ENCODE measurements around the gene CCDC201. TPM values are rescaled to one million over a fixed set of nuclear protein-coding genes. Genes with fewer than 3 reads are reported as not detected.

The CCDC201 gene
- total RNA-seq, 2 experiments from 2014 or later, result not detected

DNA sequence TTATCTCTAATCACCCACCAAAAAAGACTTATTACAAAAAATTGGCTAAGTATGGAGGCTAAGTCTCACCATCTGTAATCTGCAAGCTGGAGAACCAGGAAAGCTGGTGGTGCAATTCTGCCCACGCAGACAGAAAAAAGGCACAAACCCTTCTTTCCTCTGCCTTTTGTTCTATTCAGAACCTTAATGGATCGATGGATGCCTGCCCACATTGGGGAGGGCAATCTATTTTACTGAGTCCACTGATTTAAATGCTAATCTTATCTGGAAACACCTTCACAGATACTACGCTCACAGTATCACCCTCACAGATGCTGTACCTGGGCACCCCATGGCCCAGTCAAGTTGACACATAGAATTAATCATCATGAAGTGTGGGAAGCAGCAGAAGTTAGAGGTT, 38.0 kb upstream of the CCDC201 start:
- Mint-ChIP-seq H3K36me3 (ENCODE audit: low read depth) (no peaks in the 10 kb centered on the region), H3K9me3 (no peaks in the 10 kb centered on the region), H3K4me1 (peaks cover 2% of the 10 kb centered on the region), H3K27ac (no peak overlapping the region), H3K27me3 (peaks cover 5% of the 10 kb centered on the region), H3K4me3 (no peak overlapping the region)
- DNase-seq, result no peak
- ChIA-PET POLR2A (no interaction called here), CTCF (no interaction called here)

DNA sequence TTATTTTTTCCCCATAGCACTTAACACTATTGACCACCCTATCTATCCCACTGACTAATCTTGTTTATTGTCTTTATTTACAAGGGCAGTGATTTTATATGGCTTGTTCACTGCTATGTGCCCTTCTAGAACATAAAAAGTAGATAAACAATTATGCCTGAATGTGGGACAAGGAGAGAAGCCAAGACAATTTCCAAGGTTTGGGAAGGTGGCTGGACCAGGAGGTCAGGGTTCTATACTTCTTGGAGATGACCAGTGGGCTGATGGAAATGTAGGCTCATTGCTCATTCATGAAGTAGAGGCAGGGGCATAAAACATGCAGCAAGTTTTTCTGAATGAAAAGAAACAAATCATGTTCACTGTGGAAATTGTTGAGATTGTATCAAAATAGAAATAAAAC, 36.7 kb upstream of the CCDC201 start:
- H3K9me3 Mint-ChIP-seq, result no peaks in the 10 kb centered on the region
- H3K4me1 Mint-ChIP-seq, result no peaks in the 10 kb centered on the region
- no peak overlapping the region for H3K27ac Mint-ChIP-seq
- H3K36me3 Mint-ChIP-seq (ENCODE audit: low read depth), result no peaks in the 10 kb centered on the region
- ChIA-PET POLR2A (no interaction called here), CTCF (no interaction called here)
- no peak overlapping the region for H3K4me3 Mint-ChIP-seq
- no peak for DNase-seq
- peaks cover 5% of the 10 kb centered on the region for H3K27me3 Mint-ChIP-seq

DNA sequence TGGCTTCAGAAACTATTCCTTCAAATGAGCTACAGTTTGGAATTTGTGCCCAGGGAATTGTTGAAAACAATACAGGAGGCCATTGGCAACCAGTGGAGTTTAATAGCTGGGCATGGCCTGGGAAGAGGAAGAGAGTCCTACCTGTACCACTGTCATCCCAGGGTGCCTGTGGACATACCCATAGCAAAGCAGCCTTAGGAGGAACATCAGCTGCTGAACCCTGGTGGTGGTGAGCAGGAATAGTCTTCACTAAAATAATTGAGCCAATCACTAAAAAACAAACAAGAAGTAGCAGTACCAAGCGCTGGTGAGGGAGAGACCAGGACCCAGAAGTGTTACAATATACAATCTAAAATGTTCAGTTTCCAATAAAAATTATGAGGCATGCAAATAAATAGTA, 29.9 kb upstream of the CCDC201 start:
- Mint-ChIP-seq H3K4me1 (no peaks in the 10 kb centered on the region), H3K9me3 (no peaks in the 10 kb centered on the region), H3K27me3 (peaks cover 10% of the 10 kb centered on the region), H3K4me3 (no peak overlapping the region), H3K36me3 (ENCODE audit: low read depth) (no peaks in the 10 kb centered on the region), H3K27ac (no peak overlapping the region)
- CTCF ChIA-PET, result no interaction called here
- POLR2A ChIA-PET, result no interaction called here
- DNase-seq, result no peak

DNA sequence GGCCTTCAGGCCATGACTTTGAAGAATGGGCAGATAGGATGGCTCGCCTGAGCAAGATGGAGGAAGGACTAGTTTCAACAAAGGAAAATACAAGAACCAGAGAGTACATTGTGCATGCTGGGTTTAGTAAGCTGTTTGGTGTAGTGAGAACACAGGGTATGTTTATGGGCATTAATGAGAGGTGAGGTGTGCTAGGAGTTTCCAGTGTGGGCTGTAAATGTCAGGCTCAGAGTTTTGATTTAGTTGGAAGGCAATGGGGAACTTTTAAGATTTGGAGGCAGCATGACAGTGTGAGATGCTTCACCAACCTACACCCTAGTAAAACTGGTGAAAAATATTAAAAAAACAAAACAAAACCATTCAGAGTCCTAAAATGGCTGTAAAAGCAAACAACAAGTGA, 28.7 kb upstream of the CCDC201 start:
- Mint-ChIP-seq H3K36me3 (ENCODE audit: low read depth) (no peaks in the 10 kb centered on the region), H3K27ac (no peak overlapping the region), H3K4me1 (no peaks in the 10 kb centered on the region), H3K9me3 (no peaks in the 10 kb centered on the region), H3K27me3 (peaks cover 12% of the 10 kb centered on the region), H3K4me3 (no peak overlapping the region)
- ChIA-PET CTCF (no interaction called here), POLR2A (no interaction called here)
- no peak for DNase-seq

DNA sequence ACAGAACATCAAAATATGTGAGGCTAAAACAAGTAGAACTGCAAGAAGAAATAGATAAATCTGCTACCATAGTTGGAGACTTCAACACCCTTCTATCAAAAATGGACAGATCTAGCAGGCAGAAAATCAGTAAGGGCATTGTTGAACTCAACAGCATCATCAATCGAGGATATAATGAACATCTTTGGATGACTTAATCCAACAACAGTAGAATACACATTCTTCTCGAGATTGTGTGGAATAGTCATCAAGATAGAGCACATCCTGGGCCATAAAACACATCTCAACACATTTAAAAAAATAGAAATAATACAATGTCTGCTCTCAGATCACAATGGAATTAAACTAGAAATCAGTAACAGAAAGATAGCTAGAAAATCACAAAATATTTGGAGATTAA, 25.3 kb upstream of the CCDC201 start:
- no peaks in the 10 kb centered on the region for H3K36me3 Mint-ChIP-seq (ENCODE audit: low read depth)
- H3K27me3 Mint-ChIP-seq, result peaks cover 16% of the 10 kb centered on the region
- no peak overlapping the region for H3K27ac Mint-ChIP-seq
- H3K9me3 Mint-ChIP-seq, result no peaks in the 10 kb centered on the region
- no peak overlapping the region for H3K4me3 Mint-ChIP-seq
- no peaks in the 10 kb centered on the region for H3K4me1 Mint-ChIP-seq
- ChIA-PET POLR2A (no interaction called here), CTCF (no interaction called here)
- no peak for DNase-seq

DNA sequence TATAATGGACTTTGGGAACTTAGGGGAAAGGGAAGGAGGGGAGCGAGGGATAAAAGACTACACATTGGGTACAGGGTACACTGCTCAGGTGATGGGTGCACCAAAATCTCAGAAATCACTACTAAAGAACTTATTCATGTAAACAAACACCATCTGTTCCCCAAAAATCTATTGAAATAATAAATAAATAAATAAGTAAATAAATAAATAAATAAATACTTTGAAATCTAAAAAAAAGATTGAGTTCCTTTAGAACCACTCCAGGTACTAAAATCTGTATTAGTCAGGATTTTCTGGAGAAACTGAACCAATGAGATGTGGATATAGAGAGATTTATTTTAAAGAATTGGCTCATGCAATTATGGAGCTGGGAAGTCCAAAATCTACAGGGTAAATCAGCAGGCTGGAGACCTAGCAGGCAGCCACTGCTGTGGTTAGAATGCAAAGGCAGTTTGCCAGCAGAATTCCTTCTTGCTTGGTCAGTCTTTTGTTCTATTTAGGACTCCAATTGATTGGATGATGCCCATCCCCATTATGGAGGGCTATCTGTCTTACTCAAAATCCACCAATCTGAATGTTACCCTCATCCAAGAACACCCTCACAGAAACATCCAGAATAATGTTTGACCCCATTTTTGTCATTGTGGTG, 24.3 kb upstream of the CCDC201 start:
- no peak overlapping the region for H3K27ac Mint-ChIP-seq
- H3K4me1 Mint-ChIP-seq, result no peaks in the 10 kb centered on the region
- CTCF ChIA-PET, result no interaction called here
- H3K36me3 Mint-ChIP-seq (ENCODE audit: low read depth), result no peaks in the 10 kb centered on the region
- POLR2A ChIA-PET, result no interaction called here
- DNase-seq, result no peak
- no peak overlapping the region for H3K4me3 Mint-ChIP-seq
- H3K9me3 Mint-ChIP-seq, result no peaks in the 10 kb centered on the region
- peaks cover 20% of the 10 kb centered on the region for H3K27me3 Mint-ChIP-seq

DNA sequence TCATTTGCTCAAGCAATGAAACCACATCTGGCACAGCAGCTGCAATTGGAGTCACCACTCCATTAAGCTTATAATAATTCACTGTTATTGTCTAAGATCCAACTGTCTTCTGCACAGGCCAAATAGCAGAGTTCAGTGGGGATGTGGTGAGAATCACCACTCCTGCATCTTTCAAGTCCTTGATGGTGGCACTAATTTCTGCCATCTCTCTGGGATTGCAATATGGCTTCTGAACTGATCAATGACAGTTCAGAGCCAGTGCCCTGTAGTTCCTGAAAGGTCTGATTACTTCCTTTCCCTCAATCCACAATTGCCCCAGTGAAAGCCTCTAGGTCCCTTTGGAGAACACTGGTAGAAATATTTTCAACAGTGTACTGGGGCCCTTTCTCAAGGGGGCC, 21.8 kb upstream of the CCDC201 start:
- Mint-ChIP-seq H3K4me1 (no peaks in the 10 kb centered on the region), H3K27ac (no peak overlapping the region), H3K9me3 (no peaks in the 10 kb centered on the region), H3K4me3 (no peak overlapping the region), H3K36me3 (ENCODE audit: low read depth) (no peaks in the 10 kb centered on the region), H3K27me3 (peaks cover 33% of the 10 kb centered on the region)
- CTCF ChIA-PET, result no interaction called here
- DNase-seq, result no peak
- POLR2A ChIA-PET, result no interaction called here

DNA sequence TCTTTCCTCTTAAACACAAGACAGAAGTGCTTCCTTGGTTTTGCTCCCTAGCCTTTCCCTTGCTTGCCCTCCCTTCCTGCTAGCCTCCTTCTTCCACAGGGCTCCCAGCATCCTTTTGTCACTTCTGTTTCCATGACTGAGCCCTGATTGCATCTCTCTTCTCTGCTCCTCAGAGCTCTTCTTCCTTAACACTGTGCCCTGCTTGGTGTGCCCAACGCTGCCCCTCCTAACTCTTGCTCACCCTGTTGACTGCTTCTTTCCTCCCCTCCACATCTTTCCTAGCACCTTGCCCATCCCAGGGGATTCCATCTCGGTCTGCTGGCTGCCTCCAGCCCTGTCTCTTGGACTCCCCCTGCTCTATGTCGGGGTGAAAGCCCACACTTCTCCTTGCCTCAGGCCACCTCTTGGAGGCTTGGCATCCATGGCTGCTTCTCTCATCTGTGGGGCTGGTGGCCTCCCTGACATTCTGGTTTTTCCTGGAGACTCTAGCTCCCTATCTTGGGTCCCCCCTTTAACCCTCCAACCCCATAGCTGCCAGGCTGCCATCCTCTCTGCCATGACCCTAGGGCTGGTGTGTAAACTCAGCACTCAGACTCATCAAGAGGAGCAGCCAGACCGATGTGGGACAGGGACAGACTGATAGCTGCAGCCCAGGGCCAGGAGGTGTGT, 21.2 kb upstream of the CCDC201 start:
- CTCF ChIA-PET, result no interaction called here
- H3K9me3 Mint-ChIP-seq, result no peaks in the 10 kb centered on the region
- POLR2A ChIA-PET, result no interaction called here
- no peak overlapping the region for H3K27ac Mint-ChIP-seq
- no peaks in the 10 kb centered on the region for H3K4me1 Mint-ChIP-seq
- no peaks in the 10 kb centered on the region for H3K36me3 Mint-ChIP-seq (ENCODE audit: low read depth)
- DNase-seq, result no peak
- peaks cover 39% of the 10 kb centered on the region for H3K27me3 Mint-ChIP-seq
- no peak overlapping the region for H3K4me3 Mint-ChIP-seq

DNA sequence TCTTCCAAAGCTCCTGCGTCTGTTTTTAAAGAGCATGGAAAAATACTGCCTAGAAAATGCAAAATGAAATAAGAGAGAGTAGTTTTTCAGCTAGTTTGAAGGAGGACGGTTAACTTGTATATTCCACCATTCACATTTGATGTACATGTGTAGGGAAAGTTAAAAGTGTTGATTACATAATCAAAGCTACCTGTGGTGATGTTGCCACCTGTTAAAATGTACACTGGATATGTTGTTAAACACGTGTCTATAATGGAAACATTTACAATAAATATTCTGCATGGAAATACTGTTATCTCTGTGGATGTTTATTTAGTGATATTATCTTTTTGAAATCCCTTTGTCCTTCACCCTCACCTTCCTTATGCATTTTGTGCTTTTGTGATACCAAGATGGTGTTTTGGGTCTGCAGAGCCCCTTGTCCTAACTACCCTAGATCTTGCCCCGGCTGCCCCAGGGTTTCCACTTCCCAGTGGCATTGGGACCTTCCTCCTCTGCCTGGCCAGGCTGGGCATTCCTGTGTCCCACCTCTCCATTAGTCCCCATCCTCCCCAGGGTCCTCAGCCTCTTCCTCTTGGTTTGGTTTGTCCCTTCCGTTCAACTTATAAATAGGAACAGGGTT, 20.6 kb upstream of the CCDC201 start:
- no peak overlapping the region for H3K4me3 Mint-ChIP-seq
- H3K36me3 Mint-ChIP-seq (ENCODE audit: low read depth), result no peaks in the 10 kb centered on the region
- ChIA-PET POLR2A (no interaction called here), CTCF (no interaction called here)
- H3K4me1 Mint-ChIP-seq, result no peaks in the 10 kb centered on the region
- no peak for DNase-seq
- H3K27ac Mint-ChIP-seq, result no peak overlapping the region
- H3K9me3 Mint-ChIP-seq, result no peaks in the 10 kb centered on the region
- H3K27me3 Mint-ChIP-seq, result peaks cover 38% of the 10 kb centered on the region

DNA sequence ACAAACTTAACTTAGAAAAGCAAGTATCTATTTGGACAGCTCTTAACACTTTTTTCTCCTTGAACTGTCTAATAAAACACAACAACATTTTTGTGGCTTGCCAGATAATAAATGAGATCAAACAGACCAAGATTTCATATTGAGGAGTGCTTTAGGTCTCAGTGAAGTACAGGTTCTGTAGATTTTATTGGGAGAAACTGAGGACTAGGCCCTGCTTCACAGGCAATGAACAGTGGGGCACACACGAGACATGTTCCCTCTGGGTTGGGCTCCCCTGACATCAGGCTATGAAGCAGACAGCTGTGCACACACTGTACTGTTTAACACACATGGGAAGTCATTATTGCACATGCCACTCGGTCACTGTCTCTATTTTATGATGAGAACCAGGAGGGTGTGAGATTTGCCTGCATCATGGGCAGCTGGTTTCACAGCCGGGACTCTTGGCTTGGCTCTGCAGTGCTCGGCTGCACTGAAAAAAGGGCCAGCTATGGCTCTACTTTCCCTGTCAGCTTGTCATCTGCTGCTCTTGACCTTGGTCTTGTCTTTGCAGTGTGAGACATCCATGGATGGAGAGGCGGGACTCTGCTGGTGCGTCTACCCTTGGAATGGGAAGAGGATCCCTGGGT, 19.6 kb upstream of the CCDC201 start:
- H3K27me3 Mint-ChIP-seq, result peaks cover 48% of the 10 kb centered on the region
- H3K4me1 Mint-ChIP-seq, result no peaks in the 10 kb centered on the region
- DNase-seq, result no peak
- H3K9me3 Mint-ChIP-seq, result no peaks in the 10 kb centered on the region
- H3K4me3 Mint-ChIP-seq, result no peak overlapping the region
- ChIA-PET POLR2A (no interaction called here), CTCF (no interaction called here)
- no peaks in the 10 kb centered on the region for H3K36me3 Mint-ChIP-seq (ENCODE audit: low read depth)
- no peak overlapping the region for H3K27ac Mint-ChIP-seq

DNA sequence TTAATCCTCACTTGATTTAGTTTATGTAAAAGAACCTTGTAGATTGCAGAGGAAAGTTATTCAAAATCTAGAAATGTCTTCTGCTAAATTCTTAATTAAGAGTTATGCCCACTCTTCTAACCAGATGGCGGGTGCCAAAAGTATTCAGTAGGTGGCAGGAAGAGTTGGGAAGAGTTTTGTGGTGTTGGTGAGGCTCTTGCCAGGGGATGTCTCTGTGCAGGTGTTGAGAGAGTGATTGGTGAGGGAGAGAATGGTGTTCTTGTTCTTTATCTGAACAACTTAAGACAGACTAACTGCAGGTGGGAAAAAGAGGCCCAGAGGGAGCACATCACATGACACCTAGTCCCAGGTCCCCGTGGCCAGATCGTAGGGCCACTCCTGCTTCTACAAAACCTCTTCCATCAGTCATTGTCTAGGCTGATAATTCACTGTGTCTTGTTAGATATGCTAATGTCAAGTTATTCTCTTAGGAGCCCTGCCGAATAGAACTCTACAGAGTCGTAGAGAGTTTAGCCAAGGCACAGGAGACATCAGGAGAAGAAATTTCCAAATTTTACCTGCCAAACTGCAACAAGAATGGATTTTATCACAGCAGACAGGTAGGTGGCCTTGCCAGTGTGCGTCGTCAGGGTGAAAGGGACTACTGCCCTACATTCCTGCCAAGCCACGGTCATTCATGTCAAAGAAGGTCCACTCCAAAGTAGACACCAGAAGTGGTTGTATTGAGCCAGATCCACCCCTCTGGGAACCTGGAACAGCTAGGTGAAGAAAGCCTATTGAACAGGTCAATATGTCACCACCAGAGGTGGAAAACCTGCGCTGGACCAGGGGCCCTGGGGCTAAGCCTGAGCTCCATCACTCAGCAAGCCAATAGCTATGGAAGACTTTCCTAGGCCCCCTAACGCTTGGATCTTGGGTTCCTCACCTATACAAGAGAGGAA, 18.9 kb upstream of the CCDC201 start:
- Mint-ChIP-seq H3K4me3 (no peak overlapping the region), H3K27ac (no peak overlapping the region), H3K9me3 (no peaks in the 10 kb centered on the region), H3K27me3 (peaks cover 54% of the 10 kb centered on the region), H3K36me3 (ENCODE audit: low read depth) (no peaks in the 10 kb centered on the region), H3K4me1 (no peaks in the 10 kb centered on the region)
- ChIA-PET CTCF (no interaction called here), POLR2A (no interaction called here)
- DNase-seq, result no peak

DNA sequence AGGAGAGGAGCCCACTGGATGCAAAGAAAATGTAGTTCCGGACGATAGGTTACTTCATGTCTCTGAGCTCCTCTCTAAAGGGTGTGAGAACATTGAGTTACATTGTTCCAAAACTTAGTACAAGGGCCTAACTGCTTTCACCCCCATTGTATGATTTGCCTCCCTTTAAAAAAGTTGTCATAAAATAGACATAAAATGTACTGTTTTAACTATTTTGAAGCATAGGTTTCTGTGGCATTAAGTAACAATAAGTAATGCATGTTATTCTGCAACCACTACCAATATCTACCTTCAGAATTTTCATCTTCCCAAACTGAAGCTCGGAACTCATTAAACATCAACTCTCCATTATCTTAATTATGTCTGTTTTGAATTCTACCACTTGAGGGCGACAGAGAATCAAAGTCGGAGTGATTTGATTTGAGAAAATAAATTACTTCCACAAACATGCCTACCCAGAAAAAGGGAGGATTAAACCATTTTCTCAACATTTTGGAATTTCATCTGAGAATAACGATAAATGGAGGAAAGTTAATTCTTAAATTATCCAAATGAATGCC, 18.1 kb upstream of the CCDC201 start:
- CTCF ChIA-PET, result no interaction called here
- no peak for DNase-seq
- POLR2A ChIA-PET, result no interaction called here
- no peaks in the 10 kb centered on the region for H3K36me3 Mint-ChIP-seq (ENCODE audit: low read depth)
- no peak overlapping the region for H3K4me3 Mint-ChIP-seq
- no peaks in the 10 kb centered on the region for H3K9me3 Mint-ChIP-seq
- no peaks in the 10 kb centered on the region for H3K4me1 Mint-ChIP-seq
- H3K27ac Mint-ChIP-seq, result no peak overlapping the region
- H3K27me3 Mint-ChIP-seq, result peaks cover 54% of the 10 kb centered on the region

Data from activated CD4-positive, alpha-beta T cell treated with anti-CD3 and anti-CD28 coated beads, Interleukin-2, amount 10 ng/mL, durations not matched to agents 7 days and 5 days (primary cell).